Endodermal cell (in vitro differentiated cells): ENCODE results near the gene FARP1. TPM values are rescaled to one million over a fixed set of nuclear protein-coding genes. Genes with fewer than 3 reads are reported as not detected.

Experiments used
- DNase-seq: peaks from one replicate; pipeline ENCODE4 v3.0.0-alpha.2; 2017
- H3K27ac ChIP-seq: 2 replicates; pipeline ENCODE4 v1.5.1; 2013; ENCODE audit warnings: mild to moderate bottlenecking, low read depth, low read length, moderate library complexity
- H3K27me3 ChIP-seq: 2 replicates; pipeline ENCODE4 v1.6.1; 2013; ENCODE audit warnings: mild to moderate bottlenecking, low read length, moderate library complexity; ENCODE audit not compliant: insufficient read depth, control insufficient read depth, poor library complexity, severe bottlenecking
- H3K36me3 ChIP-seq: 2 replicates; pipeline ENCODE4 v1.7.0; 2013; ENCODE audit warnings: mild to moderate bottlenecking, low read length, moderate library complexity; ENCODE audit not compliant: control insufficient read depth, insufficient read depth
- H3K4me1 ChIP-seq: one replicate; pipeline ENCODE4 v1.7.0; 2013; ENCODE audit warnings: low read length; ENCODE audit not compliant: control insufficient read depth, insufficient read depth
- H3K4me3 ChIP-seq: 2 replicates; pipeline ENCODE4 v1.5.1; 2013; ENCODE audit warnings: mild to moderate bottlenecking, low read length, moderate library complexity
- H3K9ac ChIP-seq: 2 replicates; pipeline ENCODE4 v1.6.1; 2013; ENCODE audit warnings: mild to moderate bottlenecking, low read length, moderate library complexity; ENCODE audit not compliant: poor library complexity, severe bottlenecking; ENCODE audit errors: extremely low read depth
- H3K9me3 ChIP-seq: 2 replicates; pipeline ENCODE4 v1.6.1; 2013; ENCODE audit warnings: mild to moderate bottlenecking, low read length, moderate library complexity; ENCODE audit not compliant: control insufficient read depth
- H3K27ac Mint-ChIP-seq: 2 replicates; pipeline ENCODE4 v1.8.0; 2020; ENCODE audit warnings: mixed read lengths
- H3K27me3 Mint-ChIP-seq: 2 replicates; pipeline ENCODE4 v1.8.0; 2021; ENCODE audit warnings: mild to moderate bottlenecking, mixed read lengths; ENCODE audit not compliant: insufficient read depth
- H3K36me3 Mint-ChIP-seq: 2 replicates; pipeline ENCODE4 v1.8.0; 2020; ENCODE audit warnings: low read depth, mixed read lengths
- H3K4me1 Mint-ChIP-seq: 2 replicates; pipeline ENCODE4 v1.8.0; 2020; ENCODE audit warnings: mixed read lengths
- H3K4me3 Mint-ChIP-seq: 2 replicates; pipeline ENCODE4 v1.8.0; 2020; ENCODE audit warnings: mild to moderate bottlenecking, moderate library complexity, mixed read lengths
- H3K9me3 Mint-ChIP-seq: 2 replicates; pipeline ENCODE4 v1.8.0; 2020; ENCODE audit warnings: mild to moderate bottlenecking, mixed read lengths
- WGBS, 2 experiments: methylation state at CpG; one replicate each; pipeline versions ENCODE4 v1.1.5 to v1.1.7; 2013; ENCODE audit warnings: missing lambda C conversion rate in 2 of 2, mixed read lengths in 1 of 2; ENCODE audit not compliant: insufficient coverage in 1 of 2, insufficient read length in 1 of 2; 5-methylcytosine and 5-hydroxymethylcytosine counted together
- total RNA-seq, 2 donors: library from RNA; stranded (reverse); fragmentation: NEBNext Ultra II Directional in 1 of 2; extraction: Animal tissue kit (Norgen Biotek cat#: 25700) in 1 of 2; gene quantifications; 2 replicates in 1 of 2; 3 replicates in 1 of 2; pipeline ENCODE4 v1.2.1, GENCODE V29; 2021
- TF ChIP-seq, protein P1 (sequence below): fragments of 200-600 bp; sonication (generic); conservative IDR thresholded peaks from 2 replicates; pipeline ENCODE4 v1.5.0; 2021; ENCODE audit warnings: antibody characterized with exemption, mild to moderate bottlenecking

Gene FARP1
- total RNA-seq, 2 donors from 2014 or later = 237 to 319 TPM

DNA sequence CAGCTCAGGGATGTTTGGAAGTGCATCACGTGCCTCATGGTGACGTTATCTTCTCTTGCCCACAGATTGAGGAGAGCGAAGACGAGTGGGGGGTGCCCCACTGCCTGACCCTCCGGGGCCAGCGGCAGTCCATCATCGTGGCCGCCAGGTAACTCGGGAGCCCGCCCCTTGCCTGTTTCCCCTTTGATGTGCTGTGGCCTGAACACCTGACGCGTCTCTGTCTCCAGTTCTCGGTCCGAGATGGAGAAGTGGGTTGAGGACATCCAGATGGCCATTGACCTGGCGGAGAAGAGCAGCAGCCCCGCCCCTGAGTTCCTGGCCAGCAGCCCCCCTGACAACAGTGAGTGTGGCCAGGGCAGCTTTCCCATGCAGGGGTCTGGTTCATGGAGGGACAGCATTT lies 297.0 kb downstream of the FARP1 start:
- H3K4me3 Mint-ChIP-seq = no peak overlapping the region
- no peak overlapping the region for H3K9ac ChIP-seq
- peaks cover 71% of the 10 kb centered on the region for H3K36me3 Mint-ChIP-seq
- H3K27ac ChIP-seq = no peak overlapping the region
- H3K36me3 ChIP-seq = peaks cover 83% of the 10 kb centered on the region
- H3K9me3 Mint-ChIP-seq = no peaks in the 10 kb centered on the region
- no peaks in the 10 kb centered on the region for H3K27me3 ChIP-seq
- H3K9me3 ChIP-seq = no peaks in the 10 kb centered on the region
- no peak for DNase-seq
- no peaks in the 10 kb centered on the region for H3K4me1 ChIP-seq
- H3K4me1 Mint-ChIP-seq = peaks cover 1% of the 10 kb centered on the region
- TF ChIP-seq, protein P1, sequence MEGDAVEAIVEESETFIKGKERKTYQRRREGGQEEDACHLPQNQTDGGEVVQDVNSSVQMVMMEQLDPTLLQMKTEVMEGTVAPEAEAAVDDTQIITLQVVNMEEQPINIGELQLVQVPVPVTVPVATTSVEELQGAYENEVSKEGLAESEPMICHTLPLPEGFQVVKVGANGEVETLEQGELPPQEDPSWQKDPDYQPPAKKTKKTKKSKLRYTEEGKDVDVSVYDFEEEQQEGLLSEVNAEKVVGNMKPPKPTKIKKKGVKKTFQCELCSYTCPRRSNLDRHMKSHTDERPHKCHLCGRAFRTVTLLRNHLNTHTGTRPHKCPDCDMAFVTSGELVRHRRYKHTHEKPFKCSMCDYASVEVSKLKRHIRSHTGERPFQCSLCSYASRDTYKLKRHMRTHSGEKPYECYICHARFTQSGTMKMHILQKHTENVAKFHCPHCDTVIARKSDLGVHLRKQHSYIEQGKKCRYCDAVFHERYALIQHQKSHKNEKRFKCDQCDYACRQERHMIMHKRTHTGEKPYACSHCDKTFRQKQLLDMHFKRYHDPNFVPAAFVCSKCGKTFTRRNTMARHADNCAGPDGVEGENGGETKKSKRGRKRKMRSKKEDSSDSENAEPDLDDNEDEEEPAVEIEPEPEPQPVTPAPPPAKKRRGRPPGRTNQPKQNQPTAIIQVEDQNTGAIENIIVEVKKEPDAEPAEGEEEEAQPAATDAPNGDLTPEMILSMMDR = no peak
- 95 to 96% methylated on average over 12 to 16 of the region's 16 CpGs for WGBS, 2 experiments
- H3K27me3 Mint-ChIP-seq = no peaks in the 10 kb centered on the region
- H3K4me3 ChIP-seq = no peak overlapping the region
- no peak overlapping the region for H3K27ac Mint-ChIP-seq

- Mint-ChIP-seq H3K27me3 (no peaks in the 10 kb centered on the region), H3K36me3 (peaks cover 68% of the 10 kb centered on the region), H3K27ac (no peak overlapping the region), H3K4me3 (no peak overlapping the region), H3K4me1 (peaks cover 3% of the 10 kb centered on the region), H3K9me3 (no peaks in the 10 kb centered on the region)
- Histone ChIP-seq H3K27ac (no peak overlapping the region), H3K27me3 (no peaks in the 10 kb centered on the region), H3K4me3 (no peak overlapping the region), H3K4me1 (no peaks in the 10 kb centered on the region), H3K36me3 (peaks cover 83% of the 10 kb centered on the region), H3K9ac (no peak overlapping the region), H3K9me3 (no peaks in the 10 kb centered on the region)
- no peak for DNase-seq
- TF ChIP-seq, protein P1 = no peak
- WGBS, 2 experiments = 95% methylated on average over 25 of the region's 25 CpGs
Observed at GRCh38 chr13:98440390-98441055, 297.6 kb downstream of the FARP1 start.

GRCh38 chr13:98441056-98441676 lies 298.3 kb downstream of the FARP1 start:
- Histone ChIP-seq H3K27me3 (no peaks in the 10 kb centered on the region), H3K9me3 (no peaks in the 10 kb centered on the region), H3K27ac (no peak overlapping the region), H3K4me1 (no peaks in the 10 kb centered on the region), H3K9ac (no peak overlapping the region), H3K4me3 (no peak overlapping the region), H3K36me3 (peaks cover 85% of the 10 kb centered on the region)
- TF ChIP-seq, protein P1 = no peak
- H3K4me3 Mint-ChIP-seq = no peak overlapping the region
- no peak overlapping the region for H3K27ac Mint-ChIP-seq
- DNase-seq = no peak
- H3K27me3 Mint-ChIP-seq = no peaks in the 10 kb centered on the region
- H3K9me3 Mint-ChIP-seq = no peaks in the 10 kb centered on the region
- WGBS, 2 experiments = 92 to 97% methylated on average over 20 to 21 of the region's 21 CpGs
- H3K36me3 Mint-ChIP-seq = peaks cover 67% of the 10 kb centered on the region
- peaks cover 3% of the 10 kb centered on the region for H3K4me1 Mint-ChIP-seq
